Kidney glomerular epithelial cell (primary cell): ENCODE data around the gene ABCB11.
"Not testable (repeated sequence)": the region's sequence is repeated elsewhere in the genome, so short reads cannot be mapped to it uniquely, and the experiment has no call there.

Experiments
- DNase-seq: peaks from one replicate; lab custom pipeline; 2025; lab: John Stamatoyannopoulos, UW

ABCB11 gene

DNA sequence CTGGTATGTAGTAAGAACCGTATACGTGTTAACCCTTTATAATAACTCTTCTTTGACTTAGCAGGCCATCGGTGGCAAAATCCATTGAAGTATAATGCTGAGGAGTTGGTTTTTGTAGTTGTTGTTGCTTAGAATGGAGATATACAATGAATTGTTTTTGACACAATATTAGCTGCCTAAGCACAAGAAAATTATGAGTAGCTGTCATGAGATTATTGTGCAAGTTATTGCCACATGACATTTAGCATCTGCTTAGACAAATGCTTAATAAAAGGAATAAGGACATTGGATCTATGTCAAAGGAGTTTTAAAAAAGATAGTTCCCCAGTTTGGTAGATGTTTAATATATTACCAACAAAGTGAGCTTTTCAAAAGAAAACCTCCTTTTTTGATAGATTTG lies 59.9 kb downstream of the ABCB11 start:
- no peak for DNase-seq

DNA sequence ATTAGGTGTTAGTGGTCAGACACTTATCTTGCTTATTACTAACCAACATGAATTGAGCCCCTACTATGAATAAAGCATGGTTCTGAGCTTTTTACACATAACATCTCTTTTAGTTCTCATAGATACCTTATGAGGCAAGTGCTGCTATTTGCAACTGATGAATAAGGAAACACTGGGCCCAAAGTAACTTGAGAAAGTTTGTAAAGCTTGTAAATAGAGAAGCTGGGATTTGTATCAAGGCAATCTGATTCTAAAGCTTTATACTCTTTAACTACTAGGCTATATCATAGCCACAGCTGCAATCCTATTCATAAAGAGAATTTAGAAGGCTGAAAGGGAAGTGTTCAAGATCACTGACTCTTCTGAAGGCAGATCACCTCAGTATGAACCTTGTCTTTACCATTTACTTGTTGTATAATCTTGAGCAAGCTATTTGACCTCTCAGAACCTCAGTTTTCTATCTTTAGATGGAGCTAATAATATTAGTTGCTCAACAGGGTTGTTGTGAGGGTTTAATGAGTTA lies 60.4 kb downstream of the ABCB11 start:
- no peak for DNase-seq

DNA sequence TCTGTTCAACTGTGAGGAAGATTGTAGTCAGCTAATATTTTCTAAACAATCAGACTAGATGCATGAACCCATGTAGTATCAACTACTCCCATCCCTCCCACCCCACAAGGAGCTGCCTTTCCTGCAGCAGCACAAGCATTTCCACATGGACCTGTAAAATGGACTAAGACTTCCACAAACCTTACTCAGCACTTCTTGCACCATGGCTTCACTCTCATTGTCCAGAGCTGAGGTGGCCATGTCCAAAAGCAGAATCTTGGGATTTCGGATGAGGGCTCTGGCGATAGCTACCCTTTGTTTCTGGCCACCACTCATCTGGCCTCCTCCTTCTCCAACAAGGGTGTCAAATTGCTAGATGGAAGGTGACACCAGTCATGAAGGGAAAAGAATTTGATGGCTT lies 61.3 kb downstream of the ABCB11 start:
- no peak for DNase-seq

DNA sequence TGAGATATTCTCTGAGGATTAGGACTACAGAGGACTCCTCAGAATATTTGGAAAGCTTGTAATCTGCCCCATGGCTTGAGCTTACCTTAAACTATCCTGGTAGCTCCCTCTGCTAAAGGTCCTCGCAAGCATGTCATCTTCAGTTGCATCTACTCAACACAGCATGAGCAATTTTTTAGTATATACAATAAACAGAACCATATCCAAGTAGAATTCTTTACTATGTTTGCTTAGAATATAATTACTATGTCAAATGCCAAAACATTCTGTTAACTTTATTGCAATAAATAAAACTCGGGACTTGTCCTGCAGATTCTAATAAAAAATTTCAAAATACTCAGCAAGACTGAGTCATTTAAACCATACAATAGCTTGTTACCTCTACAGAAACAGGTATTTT lies 62.8 kb downstream of the ABCB11 start:
- DNase-seq: no peak

DNA sequence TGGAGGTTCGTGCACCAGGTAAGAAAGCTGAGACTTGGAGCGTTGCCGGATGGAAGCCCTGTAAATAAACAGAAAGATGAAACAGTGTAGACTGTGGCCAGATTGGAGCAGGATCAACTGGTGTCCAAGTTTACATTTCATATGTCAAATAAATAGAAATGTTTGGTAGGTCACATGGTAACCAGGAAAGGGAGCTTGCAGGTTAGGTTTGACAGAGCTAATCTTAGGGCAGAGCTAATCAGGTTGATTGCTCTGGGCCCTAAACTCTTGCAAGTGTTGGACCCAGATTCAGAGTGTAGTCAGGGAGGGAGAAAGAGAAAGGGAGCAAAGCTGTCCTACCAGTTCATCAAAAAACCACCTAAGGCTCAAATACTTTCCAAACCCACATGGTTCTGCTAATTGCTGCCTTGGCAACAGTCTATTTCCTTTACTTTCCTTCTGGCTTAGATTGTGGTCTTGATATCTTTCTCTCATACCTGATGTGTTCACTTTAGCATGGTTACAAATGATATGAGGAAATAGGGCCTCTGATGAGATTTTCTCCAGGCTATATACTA lies 66.8 kb downstream of the ABCB11 start:
- no peak for DNase-seq

DNA sequence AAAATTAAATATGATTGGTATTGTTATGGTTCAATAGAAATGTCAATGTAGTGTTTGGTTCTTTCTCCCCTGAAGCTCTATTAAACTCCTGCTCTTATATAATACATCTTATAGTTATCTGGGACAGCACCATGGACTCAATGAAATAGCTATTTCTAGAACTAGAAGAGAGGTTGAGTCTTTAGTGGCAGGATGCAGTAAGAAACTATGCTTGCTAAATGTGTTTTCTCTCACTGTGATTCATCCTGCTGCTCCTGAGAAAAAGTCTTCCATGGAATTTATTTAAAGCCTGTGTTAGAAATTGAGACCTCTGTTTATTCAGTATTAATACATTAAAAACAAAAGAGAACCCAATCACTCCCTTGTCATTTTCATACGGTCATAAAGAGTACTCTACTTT lies 68.5 kb downstream of the ABCB11 start:
- DNase-seq: peak; percentile 4

DNA sequence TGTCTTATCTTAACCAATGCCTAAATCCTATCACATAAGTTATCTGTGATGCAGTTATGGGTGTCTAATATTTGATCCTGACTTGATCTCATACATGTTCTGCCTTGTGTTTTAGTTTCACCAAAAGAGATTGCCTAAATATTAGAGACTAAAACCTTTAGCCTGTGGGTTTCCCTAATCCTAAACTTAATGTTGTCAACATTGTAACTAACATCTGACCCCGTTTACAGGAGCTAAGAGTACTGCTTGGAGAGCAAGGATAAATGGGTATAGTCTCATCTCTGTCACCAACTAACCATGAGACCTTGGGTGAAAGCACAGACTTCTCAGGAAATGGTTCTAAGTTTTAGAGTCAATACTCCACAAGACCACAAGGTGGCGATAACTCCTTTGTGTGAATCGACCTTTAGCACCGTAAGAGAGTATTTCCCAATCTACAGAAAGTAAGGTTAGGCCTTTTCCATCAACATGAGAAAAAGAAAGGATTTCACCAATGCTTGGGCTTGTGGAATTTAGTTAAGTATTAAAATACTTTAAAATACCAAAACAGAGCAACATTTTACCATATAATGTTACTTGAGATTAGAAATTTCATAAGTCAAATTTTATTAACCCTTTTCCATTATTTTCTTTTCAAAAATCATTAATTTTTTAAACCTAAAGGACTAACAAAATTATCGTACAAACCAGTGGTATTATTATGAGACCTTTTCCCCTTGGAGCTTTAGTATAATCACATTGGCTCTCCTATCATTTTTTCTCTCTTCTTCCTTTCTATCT lies 69.5 kb downstream of the ABCB11 start:
- DNase-seq: peak; percentile 69

DNA sequence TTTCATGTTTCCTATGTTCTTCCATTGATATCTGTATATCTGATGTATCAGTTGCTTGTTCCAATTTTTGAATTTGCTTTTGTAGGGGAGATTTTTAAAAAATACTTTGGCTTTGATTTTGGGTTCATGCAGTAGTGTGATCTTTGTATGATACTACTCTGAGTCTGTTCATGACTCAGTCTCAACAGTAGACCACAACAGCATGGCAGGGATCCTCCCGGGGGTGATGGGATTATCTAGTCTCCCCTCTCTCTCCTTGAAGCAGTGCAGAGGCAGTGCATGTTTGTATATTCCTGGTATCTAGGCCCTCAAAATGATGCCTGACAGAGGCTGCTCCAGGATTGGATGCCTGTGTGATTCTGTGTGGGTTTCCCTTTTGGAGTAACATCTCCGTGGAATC lies 74.7 kb downstream of the ABCB11 start:
- no peak for DNase-seq

DNA sequence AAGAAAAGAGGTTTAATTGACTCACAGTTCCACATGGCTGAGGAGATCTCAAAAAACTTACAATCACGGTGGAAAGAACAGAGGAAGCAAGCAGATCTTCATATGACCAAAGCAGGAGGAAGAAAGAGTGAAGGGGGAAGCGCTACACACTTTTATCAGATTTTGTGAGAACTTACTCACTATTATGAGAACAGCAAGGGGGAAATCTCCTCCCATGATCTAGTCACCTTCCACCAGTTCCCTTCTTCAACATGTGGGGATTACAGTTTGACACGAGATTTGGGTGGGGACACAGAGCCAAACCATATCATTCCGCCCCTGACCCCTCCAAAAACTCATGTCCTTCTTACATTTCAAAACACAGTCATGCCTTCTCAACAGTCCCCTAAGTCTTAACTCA lies 75.8 kb downstream of the ABCB11 start:
- DNase-seq: no peak

DNA sequence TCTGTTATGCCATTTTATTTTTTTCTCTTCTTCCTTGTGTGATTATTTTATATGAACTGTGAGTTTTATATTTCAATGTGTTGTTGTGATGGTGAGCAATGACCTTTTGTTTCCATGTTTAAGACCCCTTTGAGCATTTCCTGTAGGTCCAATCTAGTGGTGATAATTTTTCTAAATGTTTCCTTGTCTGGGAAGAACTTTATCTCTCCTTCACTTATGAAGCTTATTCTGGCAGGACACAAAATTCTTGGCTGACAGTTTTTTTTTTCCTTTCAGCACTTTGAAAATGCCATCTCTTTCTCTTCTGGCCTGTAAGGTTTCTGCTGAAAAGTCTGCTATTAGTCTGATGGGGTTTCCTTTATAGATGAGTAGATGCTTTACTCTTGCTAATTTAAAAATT lies 76.9 kb downstream of the ABCB11 start:
- DNase-seq: no peak

DNA sequence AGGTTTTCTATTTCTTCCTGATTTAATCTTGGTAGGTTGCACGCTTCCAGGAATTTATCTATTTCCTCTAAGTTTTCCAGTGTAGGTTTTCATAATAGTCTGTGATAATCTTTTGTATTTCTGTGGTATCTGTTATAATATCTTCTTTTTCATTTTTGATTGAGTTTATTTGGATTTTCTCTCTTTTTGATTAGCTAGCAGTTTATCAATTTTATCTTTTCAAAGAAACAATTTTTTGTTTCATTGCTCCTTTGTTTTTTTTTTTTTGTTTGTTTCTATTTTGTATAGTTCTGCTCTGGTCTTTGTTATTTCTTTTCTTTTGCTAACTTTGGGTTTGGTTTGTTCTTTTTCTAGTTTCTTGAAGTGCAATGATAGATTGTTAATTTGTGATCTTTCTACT lies 78.7 kb downstream of the ABCB11 start:
- DNase-seq: no peak

DNA sequence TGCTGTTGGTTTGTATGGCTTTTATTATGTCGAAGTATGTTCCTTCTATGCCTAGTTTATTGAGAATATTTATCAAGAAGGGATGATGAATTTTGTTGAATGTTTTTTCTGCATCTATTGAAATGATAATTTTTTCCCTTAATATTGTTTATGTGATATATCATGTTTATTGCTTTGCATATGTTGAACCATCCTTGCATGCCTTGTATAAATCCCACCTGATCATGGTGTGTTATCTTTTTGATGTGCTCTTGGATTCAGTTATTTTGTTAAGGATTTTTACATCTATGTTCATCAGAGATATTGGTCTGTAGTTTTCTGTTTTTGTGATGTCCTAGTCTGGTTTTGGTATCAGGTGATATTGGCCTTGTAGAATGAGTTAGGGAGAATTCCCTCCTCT lies 79.3 kb downstream of the ABCB11 start:
- DNase-seq: no peak

DNA sequence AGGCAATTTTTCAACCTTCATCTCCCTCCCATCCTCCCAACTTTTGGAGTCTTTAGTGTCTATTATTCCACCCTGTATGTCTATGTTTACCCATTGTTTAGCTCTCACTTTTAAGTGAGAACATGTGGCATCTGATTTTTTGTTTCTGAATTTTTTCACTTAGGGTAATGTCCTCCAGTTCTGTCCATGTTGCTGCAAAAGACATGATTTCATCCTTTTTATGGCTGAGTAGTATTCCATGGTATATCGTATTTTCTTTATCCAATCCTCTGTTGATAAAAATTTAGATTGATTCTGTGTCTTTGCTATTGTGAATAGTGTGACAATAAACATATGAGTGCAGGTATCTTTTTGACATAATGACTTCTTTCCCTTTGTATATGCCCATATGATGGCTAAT lies 81.8 kb downstream of the ABCB11 start:
- no peak for DNase-seq

DNA sequence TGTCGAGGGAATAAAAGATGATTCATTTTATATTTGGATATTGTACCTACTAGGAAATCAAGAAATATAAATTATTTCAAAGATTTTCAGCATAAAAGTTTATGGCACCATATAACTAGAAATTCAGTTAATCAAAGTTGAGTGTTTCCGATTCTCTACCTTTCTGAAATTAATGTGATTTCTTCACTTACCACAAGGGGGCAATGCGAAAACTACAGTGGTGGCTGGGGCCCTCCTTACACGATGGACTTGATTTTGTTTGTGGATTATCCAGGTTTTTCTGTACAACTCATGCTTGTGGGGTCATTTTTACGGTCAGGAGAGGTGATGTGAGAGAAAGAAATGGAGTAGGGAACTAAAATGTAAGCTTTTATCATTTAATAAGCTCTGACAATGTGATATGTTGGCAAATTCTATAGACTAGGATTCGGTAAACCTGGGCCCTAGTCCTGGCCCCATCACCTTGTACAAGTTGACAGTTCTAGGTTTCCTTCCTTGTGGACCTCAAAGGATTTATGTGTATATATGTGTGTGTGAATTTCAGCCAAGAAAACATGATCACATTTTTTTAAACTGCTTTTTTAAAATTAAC lies 82.4 kb downstream of the ABCB11 start:
- DNase-seq: peak; percentile 22

DNA sequence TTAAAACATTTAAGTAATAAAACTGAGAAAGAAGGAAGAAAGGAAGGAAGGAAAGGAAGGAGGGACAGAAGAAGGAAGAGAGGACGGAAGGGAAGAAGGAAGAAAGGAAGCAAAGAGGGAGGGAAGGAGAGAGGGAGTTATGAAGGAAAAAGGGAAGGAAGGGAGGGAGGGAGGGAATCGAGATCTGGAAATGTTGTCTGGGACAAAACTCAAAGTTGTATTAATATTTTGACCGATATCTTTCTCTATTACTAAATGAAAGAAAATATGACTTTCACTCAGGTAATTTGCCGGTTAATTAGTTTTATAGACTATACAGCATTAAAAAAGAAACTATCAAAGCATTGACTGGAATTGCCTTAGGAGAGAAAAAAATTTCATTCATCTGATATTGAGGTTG lies 85.6 kb downstream of the ABCB11 start:
- no peak for DNase-seq

DNA sequence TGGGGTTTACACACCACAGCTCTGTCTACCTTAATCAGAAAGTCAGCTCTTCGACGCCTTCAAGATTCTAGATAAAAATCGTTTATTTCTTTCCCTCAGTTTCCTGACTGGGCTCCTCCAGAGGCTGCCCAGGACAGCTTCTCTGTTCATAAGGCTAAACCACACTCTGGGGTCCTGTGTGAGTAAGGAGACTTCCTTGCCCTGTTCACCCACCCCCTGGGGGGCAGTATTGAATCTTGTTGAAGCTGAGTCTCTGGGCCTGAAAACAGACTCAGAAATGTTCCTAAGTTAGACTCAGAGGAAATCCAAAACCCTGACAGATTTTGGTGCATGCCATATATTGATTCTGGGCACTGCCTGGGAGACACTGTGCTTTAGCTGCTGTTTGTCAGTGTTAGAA lies 87.1 kb downstream of the ABCB11 start:
- no peak for DNase-seq

DNA sequence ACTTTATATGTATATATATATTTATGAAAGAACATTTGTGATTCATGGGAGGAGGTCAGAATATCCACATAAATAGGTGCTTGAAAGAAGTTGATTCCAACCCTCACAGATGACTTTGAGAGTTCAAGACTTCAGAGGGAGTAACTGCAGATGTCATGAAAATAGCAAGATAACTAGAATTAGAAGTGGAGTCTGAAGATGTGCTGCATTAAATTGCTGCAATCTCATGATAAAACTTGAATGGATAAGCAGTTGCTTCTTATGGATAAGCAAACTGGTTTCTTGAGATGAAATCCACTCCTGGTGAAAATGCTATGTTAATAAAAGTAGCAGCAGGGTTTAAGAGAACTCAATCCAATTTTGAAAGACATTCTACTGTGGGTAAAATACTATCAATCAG lies 89.8 kb downstream of the ABCB11 start:
- no peak for DNase-seq

DNA sequence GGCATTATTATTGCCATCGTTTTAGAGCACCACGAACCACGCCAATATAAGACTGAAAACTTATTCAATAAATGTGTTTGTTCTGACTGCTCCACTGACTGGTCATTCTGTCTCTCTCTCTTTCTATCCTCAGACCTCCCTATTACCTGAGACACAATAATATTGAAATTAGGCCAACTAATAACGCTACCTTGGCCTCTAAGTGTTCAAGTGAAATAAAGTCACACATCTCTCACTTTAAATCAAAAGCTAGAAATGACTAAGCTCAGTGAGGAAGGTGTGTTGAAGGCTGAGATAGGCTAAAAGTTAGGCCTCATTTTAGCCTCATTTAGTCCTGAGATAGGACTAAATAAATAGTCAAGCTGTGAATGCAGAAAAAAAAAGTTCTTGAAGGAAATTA lies 91.2 kb downstream of the ABCB11 start:
- DNase-seq: no peak

DNA sequence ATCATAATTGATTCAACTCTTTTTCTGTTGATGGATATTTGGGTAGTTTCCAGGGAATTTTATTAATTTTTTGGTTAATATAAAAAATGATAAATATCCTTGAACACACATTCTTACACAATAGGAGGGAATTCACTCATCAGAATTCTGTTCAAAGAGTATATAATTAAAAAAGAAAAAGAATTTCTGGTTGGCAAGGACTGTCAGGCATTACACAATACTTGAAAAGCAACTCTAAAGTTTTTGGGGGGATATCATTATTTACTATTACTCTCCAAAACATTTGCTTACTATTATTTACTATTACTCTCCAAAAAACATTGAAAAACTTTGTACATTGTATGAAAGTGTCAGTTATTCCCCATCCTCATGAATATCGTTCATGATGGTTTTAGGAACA lies 92.1 kb downstream of the ABCB11 start:
- DNase-seq: no peak

DNA sequence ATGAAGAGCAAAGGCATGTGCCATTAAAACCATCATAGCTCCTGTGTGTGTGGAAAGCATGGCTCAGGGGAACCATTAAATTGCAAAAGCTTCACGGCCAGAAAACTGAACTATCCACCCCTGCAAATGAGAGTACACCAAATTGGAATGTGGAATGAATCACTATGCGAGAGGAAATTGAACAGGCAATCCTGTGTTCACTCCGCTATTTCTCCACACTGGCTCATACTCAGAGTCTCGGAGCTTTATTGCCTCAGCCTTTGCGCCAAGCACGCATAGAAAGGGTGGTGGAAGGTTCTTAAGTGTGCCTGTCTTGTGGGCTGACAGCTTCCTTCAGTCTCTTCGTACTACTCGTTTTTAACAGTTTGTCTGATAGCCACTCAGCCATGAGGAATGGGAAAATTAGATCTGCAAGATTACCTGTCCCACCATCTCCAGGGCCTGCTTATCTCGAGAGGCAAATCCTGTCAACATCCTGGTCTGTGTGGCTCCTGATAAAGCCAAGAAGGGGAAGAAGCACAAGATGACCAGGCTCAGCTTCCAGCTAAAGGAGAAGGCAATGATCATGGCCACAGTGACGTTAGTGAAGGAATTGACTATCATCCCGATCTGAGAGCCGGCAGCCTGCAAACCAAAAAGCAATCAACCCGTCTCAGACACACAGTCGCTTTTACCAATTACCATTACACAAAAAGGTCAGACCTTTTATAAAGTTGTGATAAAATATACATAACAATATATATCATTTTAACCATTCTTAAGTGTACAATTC lies 95.1 kb downstream of the ABCB11 start:
- DNase-seq: no peak

DNA sequence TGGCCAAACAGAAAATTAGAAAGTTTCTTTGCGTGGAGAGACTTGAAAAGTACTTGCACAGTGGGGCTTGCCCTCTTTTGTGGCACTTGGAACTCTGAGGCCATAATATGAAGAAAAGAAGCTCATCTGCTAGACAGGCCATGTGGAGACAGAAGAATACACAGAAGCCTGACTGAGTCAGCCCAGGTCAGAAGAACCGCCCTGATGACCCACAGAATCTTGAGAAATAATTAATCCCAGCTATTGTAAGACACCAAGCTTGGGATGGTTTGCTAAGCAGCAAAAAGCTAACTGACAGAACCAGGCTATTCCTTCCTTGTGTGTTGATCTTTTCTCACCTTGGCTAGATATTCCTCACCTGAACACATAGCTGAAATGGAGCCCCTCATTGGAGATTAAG lies 96.3 kb downstream of the ABCB11 start:
- DNase-seq: peak; percentile 22

DNA sequence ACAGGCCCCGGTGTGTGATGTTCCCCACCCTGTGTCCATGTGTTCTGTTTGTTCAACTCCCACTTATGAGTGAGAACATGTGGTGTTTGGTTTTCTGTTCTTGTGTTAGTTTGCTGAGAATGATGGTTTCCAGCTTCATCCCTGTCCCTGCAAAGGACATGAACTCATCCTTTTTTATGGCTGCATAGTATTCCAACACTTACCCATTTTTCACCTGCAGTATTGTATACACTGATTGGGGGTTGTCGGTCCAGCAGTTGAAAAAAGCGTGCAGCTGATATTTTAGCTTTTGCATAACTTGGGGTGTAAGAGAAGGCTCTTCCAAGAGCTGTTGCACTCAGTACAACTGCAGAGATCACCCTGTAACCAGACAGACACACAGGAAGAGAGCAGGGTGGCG lies 99.0 kb downstream of the ABCB11 start:
- DNase-seq: not testable (repeated sequence)

DNA sequence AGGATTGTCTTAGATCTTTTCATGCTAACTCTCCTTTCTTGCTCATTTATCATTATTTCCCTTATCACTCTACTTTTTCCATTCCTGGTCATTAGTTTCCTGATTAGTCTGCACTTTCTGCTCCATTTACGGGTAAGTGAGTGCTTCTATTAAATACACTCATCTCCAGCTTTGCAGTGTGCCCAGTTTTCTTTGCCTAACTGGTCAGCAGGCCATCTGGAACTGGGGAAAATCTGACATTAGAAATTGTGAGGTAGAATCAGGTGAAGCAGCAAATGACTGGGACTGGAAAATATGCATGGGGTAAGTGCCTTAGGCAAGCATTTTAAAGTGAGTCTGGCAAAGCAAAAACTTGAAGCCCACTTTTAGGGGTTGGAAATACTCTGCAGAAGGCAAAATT lies 100.9 kb downstream of the ABCB11 start:
- DNase-seq: no peak
